OCI-LY7 (cell line): ENCODE data around the gene RRAGD.

Experiments
- CTCF ChIP-seq: fragments of 200-600 bp; sonication (generic); conservative IDR thresholded peaks from 2 replicates; pipeline ENCODE4 v1.5.1; 2014; ENCODE audit warnings: mild to moderate bottlenecking, antibody characterized with exemption, low read length, moderate library complexity, mixed read lengths
- EZH2phosphoT487 ChIP-seq: fragments of 200-600 bp; sonication (generic); IDR thresholded peaks from 2 replicates; pipeline ENCODE4 v1.6.1; 2018; ENCODE audit warnings: low read depth, borderline replicate concordance, mild to moderate bottlenecking, mixed run types, antibody characterized with exemption, low read length, moderate library complexity, mixed read lengths

DNA sequence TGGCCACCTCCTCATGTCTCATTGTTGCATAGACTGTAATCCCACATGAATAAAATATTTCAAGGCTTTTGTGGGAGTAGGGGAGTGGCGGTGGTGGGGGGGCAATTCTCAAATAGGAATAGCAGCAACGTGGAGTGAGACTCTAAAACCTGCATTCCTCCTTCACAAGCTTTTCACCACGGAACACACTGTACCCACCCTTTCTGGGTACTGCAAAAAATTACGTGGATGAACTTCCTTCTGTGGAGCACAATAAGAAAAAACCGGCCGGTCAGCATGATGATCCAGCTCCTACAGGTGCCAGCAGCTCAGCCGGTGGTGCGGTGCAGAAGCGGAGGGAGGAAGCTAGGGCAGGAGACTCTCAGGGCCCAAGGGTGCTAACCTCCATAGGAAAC lies 930 bp upstream of the RRAGD start:
- no peak for TF ChIP-seq EZH2phosphoT487
- TF ChIP-seq CTCF: no peak
